Gastrocnemius medialis (tissue), 4 donors: Measurements from ENCODE around the gene MOV10.

Experiments
- CTCF ChIP-seq, 5 experiments: fragments of 450-650 bp in 3 of 5; fragments of 200-600 bp in 2 of 5; sonication (generic) in 2 of 5; IDR thresholded peaks in 4 of 5; conservative IDR thresholded peaks in 1 of 5; 1 replicate in 4 of 5; 2 replicates in 1 of 5; pipeline ENCODE4 v1.5.1; 2016 to 2019; ENCODE audit warnings: antibody characterized with exemption in 5 of 5, mild to moderate bottlenecking in 3 of 5, moderate library complexity in 3 of 5
- POLR2A ChIP-seq, 2 donors: fragments of 450-650 bp; IDR thresholded peaks; one replicate each; pipeline ENCODE4 v1.6.1; 2017; ENCODE audit warnings: antibody characterized with exemption in 2 of 2, mild to moderate bottlenecking in 2 of 2, moderate library complexity in 2 of 2

GRCh38 chr1:112697781-112698201 is 23.3 kb downstream of the MOV10 start:
- TF ChIP-seq POLR2A (IDR thresholded peaks at IDR 0.05) (no peak), CTCF (IDR thresholded peaks at IDR 0.05 in 4 of 5, conservative IDR thresholded peaks at IDR 0.05 in 1 of 5) (no peak)
